AG09309 (cell line): ENCODE measurements around the gene POLA2.

ENCODE experiments used
- DNase-seq: peaks from one replicate; pipeline ENCODE4 v3.0.0-alpha.2; 2010; ENCODE audit warnings: low read depth
- H3K4me3 ChIP-seq: 2 replicates; pipeline ENCODE4 v1.5.1; 2011; ENCODE audit warnings: mild to moderate bottlenecking, low read depth, low read length, moderate library complexity; ENCODE audit not compliant: control insufficient read depth
- CTCF ChIP-seq: IDR thresholded peaks from 2 replicates; pipeline ENCODE4 v1.5.1; 2011; ENCODE audit warnings: mild to moderate bottlenecking, low read depth, low read length, inconsistent platforms; ENCODE audit not compliant: insufficient read depth, control insufficient read depth; ENCODE audit errors: missing control alignments

POLA2 gene

GRCh38 chr11:65300621-65301275 is 39.0 kb downstream of the POLA2 start:
- DNase-seq, result no peak
- TF ChIP-seq CTCF, result no peak
- no peak overlapping the region for H3K4me3 ChIP-seq

- H3K4me3 ChIP-seq, result no peak overlapping the region
- TF ChIP-seq CTCF, result no peak
- no peak for DNase-seq
Measured at GRCh38 chr11:65301491-65302329, 39.9 kb downstream of the POLA2 start.

- no peak for TF ChIP-seq CTCF
- no peak overlapping the region for H3K4me3 ChIP-seq
- DNase-seq, result no peak
Measured at GRCh38 chr11:65303555-65303954, 41.8 kb downstream of the POLA2 start.

- no peak for DNase-seq
- TF ChIP-seq CTCF, result no peak
- no peak overlapping the region for H3K4me3 ChIP-seq
Measured at GRCh38 chr11:65304110-65304509, 42.3 kb downstream of the POLA2 start.

GRCh38 chr11:65304613-65305012 is 42.9 kb downstream of the POLA2 start:
- TF ChIP-seq CTCF, result no peak
- DNase-seq, result no peak
- H3K4me3 ChIP-seq, result no peak overlapping the region

- TF ChIP-seq CTCF, result no peak
- no peak for DNase-seq
- H3K4me3 ChIP-seq, result no peak overlapping the region
Measured at GRCh38 chr11:65305501-65306268, 43.9 kb downstream of the POLA2 start.
